Panc1 (cell line): Measurements from ENCODE around the gene INPP4A. TPM values are rescaled to one million over a fixed set of nuclear protein-coding genes. Genes with fewer than 3 reads are reported as not detected.

Experiments used
- ATAC-seq: fragments of 200-7000 bp; cut with Tn5 transposase; 2 replicates; pipeline ENCODE4 v1.9.1; 2020; ENCODE audit warnings: mild to moderate bottlenecking, moderate library complexity
- BruUV-seq: library from RNA; stranded (reverse); fragments of 400-500 nt; replicated peaks from 2 replicates; lab custom pipeline; 2021; lab: Mats Ljungman, UMichigan
- CTCF ChIA-PET: fragments of 300-600 bp; sonication (Branson Sonifier 250); formaldehyde crosslinking; loops from one replicate; lab custom pipeline; 2022; ENCODE audit warnings: antibody characterized with exemption; lab: Charles Lee
- POLR2A ChIA-PET: fragments of 300-600 bp; sonication (Branson Sonifier 250); formaldehyde crosslinking; loops from one replicate; lab custom pipeline; 2022; ENCODE audit warnings: antibody characterized with exemption; lab: Charles Lee
- DNase-seq: peaks from one replicate; pipeline ENCODE4 v3.0.0-alpha.2; 2010; ENCODE audit warnings: low read depth, low spot score
- H3K27ac ChIP-seq: 2 replicates; pipeline ENCODE4 v1.5.1; 2011; ENCODE audit warnings: mild to moderate bottlenecking, low read length, inconsistent platforms
- H3K27me3 ChIP-seq: fragments of 200-500 bp; sonication (Bioruptor generic); 2 replicates; pipeline ENCODE4 v1.6.0; 2014; ENCODE audit warnings: low read length, inconsistent platforms; ENCODE audit not compliant: control insufficient read depth, insufficient read depth
- H3K36me3 ChIP-seq: fragments of 200-500 bp; sonication (Bioruptor generic); 2 replicates; pipeline ENCODE4 v1.5.1; 2014; ENCODE audit warnings: inconsistent platforms, mild to moderate bottlenecking, low read length, moderate library complexity; ENCODE audit not compliant: control insufficient read depth, insufficient read depth
- H3K4me1 ChIP-seq: 2 replicates; pipeline ENCODE4 v1.5.1; 2011; ENCODE audit warnings: inconsistent platforms, mild to moderate bottlenecking, low read length, moderate library complexity; ENCODE audit not compliant: control insufficient read depth, insufficient read depth
- H3K4me3 ChIP-seq, 2 experiments: 2 replicates each; pipeline ENCODE4 v1.5.1; 2011 to 2012; ENCODE audit warnings: low read depth in 2 of 2, low read length in 2 of 2, mild to moderate bottlenecking in 2 of 2, inconsistent platforms in 1 of 2, moderate library complexity in 1 of 2
- H3K9me3 ChIP-seq: fragments of 200-500 bp; sonication (Bioruptor generic); 2 replicates; pipeline ENCODE4 v1.5.1; 2014; ENCODE audit warnings: low read depth, mild to moderate bottlenecking, inconsistent platforms, low read length, moderate library complexity; ENCODE audit not compliant: control insufficient read depth, insufficient read depth
- CTCF ChIP-seq: fragments of 450-650 bp; IDR thresholded peaks from 2 replicates; pipeline ENCODE4 v1.5.1; 2017; ENCODE audit warnings: mild to moderate bottlenecking
- POLR2AphosphoS5 ChIP-seq: IDR thresholded peaks from 2 replicates; pipeline ENCODE4 v1.6.1; 2012; ENCODE audit warnings: mild to moderate bottlenecking, low read depth, low read length, moderate library complexity
- SIN3A ChIP-seq: IDR thresholded peaks from 2 replicates; pipeline ENCODE4 v1.6.1; 2012; ENCODE audit warnings: low read depth, mild to moderate bottlenecking, low read length, moderate library complexity, borderline replicate concordance; ENCODE audit not compliant: insufficient read depth
- TCF7L2 ChIP-seq: IDR thresholded peaks from 2 replicates; pipeline ENCODE4 v1.6.1; 2011; ENCODE audit warnings: mild to moderate bottlenecking, low read depth, low read length, inconsistent platforms
- in situ Hi-C: cut with HindIII; loops from 2 replicates; pipeline ENCODE4 v1.10.0; 2016; ENCODE audit warnings: low sequenced_read_pairs, low pct_unique_long_range_greater_than_20kb
- intact Hi-C: fragments of 100-400 bp; cut with micrococcal nuclease; formaldehyde crosslinking; loops from one replicate; pipeline ENCODE4 v1.10.0; 2022; ENCODE audit not compliant: unreplicated experiment
- total RNA-seq: library from RNA; stranded (reverse); gene quantifications from one replicate; pipeline ENCODE4 v1.2.1, GENCODE V29; 2021; ENCODE audit not compliant: unreplicated experiment
- TF ChIP-seq, protein P1 (sequence below), 2 experiments: IDR thresholded peaks; 2 replicates each; pipeline ENCODE4 v1.6.1; 2011 to 2012; ENCODE audit warnings: low read depth in 2 of 2, control low read depth in 1 of 2, low read length in 1 of 2, mild to moderate bottlenecking in 1 of 2, moderate library complexity in 1 of 2; ENCODE audit not compliant: insufficient read depth in 1 of 2

The INPP4A gene
- total RNA-seq, 1 experiment from 2014 or later, result 22.9 TPM

DNA sequence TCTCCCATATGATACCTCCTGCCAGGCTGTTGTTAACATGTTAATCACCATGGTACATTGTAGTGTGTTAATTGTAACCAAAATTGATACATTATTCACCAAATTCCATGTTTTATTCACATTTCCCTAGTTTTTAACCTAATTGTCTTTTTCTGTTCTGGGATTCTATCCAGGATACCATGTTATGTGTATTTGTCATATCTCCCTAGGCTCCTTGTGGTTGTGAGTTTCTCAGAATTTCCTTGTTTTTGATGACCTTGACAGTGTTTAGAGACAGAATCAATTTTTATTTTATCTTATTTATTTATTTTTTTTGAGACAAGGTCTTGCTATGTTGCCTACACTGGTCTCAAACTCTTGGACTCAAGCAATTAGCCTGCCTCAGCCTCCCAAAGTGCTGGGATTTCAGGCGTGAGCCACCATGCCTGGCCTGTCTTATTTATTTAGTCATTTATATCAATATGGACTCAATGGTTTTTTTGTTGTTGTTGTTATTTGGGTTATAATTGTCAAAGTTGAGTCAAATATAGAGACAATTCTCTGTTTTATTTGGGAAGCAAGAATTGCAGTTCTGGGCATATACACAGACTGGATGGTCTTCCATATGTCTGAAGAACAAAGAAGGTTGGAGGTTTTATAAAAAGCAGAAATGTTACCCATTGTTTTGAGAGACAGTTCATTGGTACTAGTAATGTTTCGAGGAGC is 42.6 kb downstream of the INPP4A start:
- TF ChIP-seq CTCF (no peak), SIN3A (no peak), TCF7L2 (no peak), POLR2AphosphoS5 (no peak)
- TF ChIP-seq, protein P1, sequence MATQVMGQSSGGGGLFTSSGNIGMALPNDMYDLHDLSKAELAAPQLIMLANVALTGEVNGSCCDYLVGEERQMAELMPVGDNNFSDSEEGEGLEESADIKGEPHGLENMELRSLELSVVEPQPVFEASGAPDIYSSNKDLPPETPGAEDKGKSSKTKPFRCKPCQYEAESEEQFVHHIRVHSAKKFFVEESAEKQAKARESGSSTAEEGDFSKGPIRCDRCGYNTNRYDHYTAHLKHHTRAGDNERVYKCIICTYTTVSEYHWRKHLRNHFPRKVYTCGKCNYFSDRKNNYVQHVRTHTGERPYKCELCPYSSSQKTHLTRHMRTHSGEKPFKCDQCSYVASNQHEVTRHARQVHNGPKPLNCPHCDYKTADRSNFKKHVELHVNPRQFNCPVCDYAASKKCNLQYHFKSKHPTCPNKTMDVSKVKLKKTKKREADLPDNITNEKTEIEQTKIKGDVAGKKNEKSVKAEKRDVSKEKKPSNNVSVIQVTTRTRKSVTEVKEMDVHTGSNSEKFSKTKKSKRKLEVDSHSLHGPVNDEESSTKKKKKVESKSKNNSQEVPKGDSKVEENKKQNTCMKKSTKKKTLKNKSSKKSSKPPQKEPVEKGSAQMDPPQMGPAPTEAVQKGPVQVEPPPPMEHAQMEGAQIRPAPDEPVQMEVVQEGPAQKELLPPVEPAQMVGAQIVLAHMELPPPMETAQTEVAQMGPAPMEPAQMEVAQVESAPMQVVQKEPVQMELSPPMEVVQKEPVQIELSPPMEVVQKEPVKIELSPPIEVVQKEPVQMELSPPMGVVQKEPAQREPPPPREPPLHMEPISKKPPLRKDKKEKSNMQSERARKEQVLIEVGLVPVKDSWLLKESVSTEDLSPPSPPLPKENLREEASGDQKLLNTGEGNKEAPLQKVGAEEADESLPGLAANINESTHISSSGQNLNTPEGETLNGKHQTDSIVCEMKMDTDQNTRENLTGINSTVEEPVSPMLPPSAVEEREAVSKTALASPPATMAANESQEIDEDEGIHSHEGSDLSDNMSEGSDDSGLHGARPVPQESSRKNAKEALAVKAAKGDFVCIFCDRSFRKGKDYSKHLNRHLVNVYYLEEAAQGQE (IDR thresholded peaks at IDR 0.05; ENCODE audit: insufficient read depth in 1 of 2, low read depth in 2 of 2, low read length in 1 of 2), result no peak
- intact Hi-C loops (no loop called here), in situ Hi-C loops (no loop called here)
- Histone ChIP-seq H3K27me3 (no peaks in the 10 kb centered on the region), H3K4me1 (no peaks in the 10 kb centered on the region), H3K27ac (no peak overlapping the region), H3K36me3 (no peaks in the 10 kb centered on the region), H3K9me3 (no peaks in the 10 kb centered on the region), H3K4me3 (no peak overlapping the region)
- BruUV-seq, result no TSS peak
- ChIA-PET CTCF (interaction anchor here (0.6 kb wide), 1 partner anchor 43 kb away, joined by 3 read pairs; the partner anchor contains the start of gene INPP4A), POLR2A (no interaction called here)
- DNase-seq, result no peak
- ATAC-seq, result no peak

GRCh38 chr2:98487806-98488189 is 43.1 kb downstream of the INPP4A start:
- POLR2A ChIA-PET, result no interaction called here
- TF ChIP-seq TCF7L2 (no peak), SIN3A (no peak), CTCF (peak; percentile 68)
- TF ChIP-seq, protein P1 (IDR thresholded peaks at IDR 0.05; ENCODE audit: insufficient read depth in 1 of 2, low read depth in 2 of 2, low read length in 1 of 2), result no peak
- in situ Hi-C loops (no loop called here), intact Hi-C loops (no loop called here)
- no peaks in the 10 kb centered on the region for H3K27me3 ChIP-seq
- ATAC-seq (peak; percentile 63; the same call in 1 of the 2 replicates), DNase-seq (peak; percentile 20)
- H3K9me3 ChIP-seq, result no peaks in the 10 kb centered on the region
- CTCF ChIA-PET, result interaction anchor here (0.6 kb wide), 1 partner anchor 43 kb away, joined by 3 read pairs; the partner anchor contains the start of gene INPP4A
- H3K4me1 ChIP-seq, result no peaks in the 10 kb centered on the region
- no TSS peak for BruUV-seq
- no peak overlapping the region for H3K4me3 ChIP-seq
- H3K27ac ChIP-seq, result no peak overlapping the region
- H3K36me3 ChIP-seq, result no peaks in the 10 kb centered on the region
